SU-DHL-6 (cell line): ENCODE results near the gene TTN.

Source experiments
- CTCF ChIP-seq: fragments of 200-600 bp; sonication (generic); IDR thresholded peaks from one replicate; pipeline ENCODE4 v1.5.1; 2017; ENCODE audit warnings: antibody characterized with exemption, mild to moderate bottlenecking, low read length, moderate library complexity; ENCODE audit not compliant: insufficient read depth, poor library complexity, severe bottlenecking
- EZH2phosphoT487 ChIP-seq: fragments of 200-600 bp; sonication (generic), shearing (Covaris generic); conservative IDR thresholded peaks from 2 replicates; pipeline ENCODE4 v1.6.1; 2018; ENCODE audit warnings: mild to moderate bottlenecking, antibody characterized with exemption, low read length, moderate library complexity, mixed read lengths

GRCh38 chr2:178824181-178824580, 17.0 kb upstream of the TTN start:
- TF ChIP-seq CTCF (no peak), EZH2phosphoT487 (no peak)
